GM12892 (cell line): Measurements from ENCODE around the gene ZFP36.

Source experiments
- POLR2A ChIP-seq: IDR thresholded peaks from 2 replicates; pipeline ENCODE4 v1.6.1; 2011; ENCODE audit warnings: low read depth, low read length, control low read depth
- TAF1 ChIP-seq: IDR thresholded peaks from 2 replicates; pipeline ENCODE4 v1.6.1; 2011; ENCODE audit warnings: low read depth, mild to moderate bottlenecking, control low read depth, low read length, borderline replicate concordance

GRCh38 chr19:39411081-39411831 lies 4.6 kb downstream of the ZFP36 start:
- peak; percentile 73; the same call in 1 of the 2 replicates for TF ChIP-seq POLR2A
- no peak for TF ChIP-seq TAF1
